Mesenchymal stem cell (in vitro differentiated cells and primary cell): ENCODE data around the gene TARP.
"Not testable (repeated sequence)": the region's sequence is repeated elsewhere in the genome, so short reads cannot be mapped to it uniquely, and the experiment has no call there.

Source experiments
- DNase-seq: peaks from one replicate; pipeline ENCODE4 v3.0.0-alpha.2; 2013
- H2AFZ ChIP-seq: one replicate; pipeline ENCODE4 v1.6.1; 2013; ENCODE audit warnings: low read depth, mild to moderate bottlenecking, control low read depth, inconsistent platforms, low read length, moderate library complexity
- H2AK5ac ChIP-seq: 2 replicates; pipeline ENCODE4 v1.6.1; 2013; ENCODE audit warnings: low read length, moderate library complexity, mild to moderate bottlenecking, inconsistent platforms; ENCODE audit not compliant: severe bottlenecking
- H2BK120ac ChIP-seq: one replicate; pipeline ENCODE4 v1.6.1; 2013; ENCODE audit warnings: low read depth, mild to moderate bottlenecking, inconsistent platforms, low read length, moderate library complexity
- H2BK12ac ChIP-seq, 2 experiments: one replicate each; pipeline ENCODE4 v1.6.1; 2013; ENCODE audit warnings: inconsistent platforms in 2 of 2, low read length in 2 of 2, mild to moderate bottlenecking in 2 of 2, moderate library complexity in 2 of 2, control low read depth in 1 of 2
- H2BK15ac ChIP-seq: one replicate; pipeline ENCODE4 v1.6.1; 2013; ENCODE audit warnings: mild to moderate bottlenecking, low read depth, inconsistent platforms; ENCODE audit not compliant: poor library complexity, severe bottlenecking
- H2BK5ac ChIP-seq: 2 replicates; pipeline ENCODE4 v1.6.1; 2013; ENCODE audit warnings: low read depth, mild to moderate bottlenecking, low read length, control low read depth, inconsistent platforms; ENCODE audit not compliant: poor library complexity, severe bottlenecking
- H3K14ac ChIP-seq, 2 experiments: one replicate each; pipeline ENCODE4 v1.6.1; 2013; ENCODE audit warnings: inconsistent platforms in 2 of 2, low read length in 2 of 2, control low read depth in 1 of 2, mild to moderate bottlenecking in 1 of 2, moderate library complexity in 1 of 2
- H3K18ac ChIP-seq, 2 experiments: one replicate each; pipeline ENCODE4 v1.6.1; 2013; ENCODE audit warnings: inconsistent platforms in 2 of 2, low read length in 2 of 2, control low read depth in 1 of 2, low read depth in 1 of 2, mild to moderate bottlenecking in 1 of 2
- H3K23ac ChIP-seq, 2 experiments: one replicate each; pipeline ENCODE4 v1.6.1; 2013; ENCODE audit warnings: inconsistent platforms in 2 of 2, low read length in 2 of 2, mild to moderate bottlenecking in 2 of 2, moderate library complexity in 2 of 2, control low read depth in 1 of 2
- H3K27ac ChIP-seq: 2 replicates; pipeline ENCODE4 v1.5.1; 2013; ENCODE audit warnings: mild to moderate bottlenecking, moderate library complexity, low read length, control low read depth, inconsistent platforms; ENCODE audit not compliant: poor library complexity, severe bottlenecking
- H3K27me3 ChIP-seq, 2 experiments: 2 replicates each; pipeline versions ENCODE4 v1.6.1 to v1.7.0; 2013; ENCODE audit warnings: low read length in 2 of 2, mild to moderate bottlenecking in 2 of 2, moderate library complexity in 2 of 2, control low read depth in 1 of 2, inconsistent platforms in 1 of 2; ENCODE audit not compliant: control insufficient read depth in 1 of 2, insufficient read depth in 1 of 2
- H3K36me3 ChIP-seq, 2 experiments: 2 replicates each; pipeline versions ENCODE4 v1.6.1 to v1.7.0; 2013; ENCODE audit warnings: low read length in 2 of 2, control low read depth in 1 of 2, inconsistent platforms in 1 of 2, low read depth in 1 of 2, mild to moderate bottlenecking in 1 of 2; ENCODE audit not compliant: insufficient read depth in 2 of 2, control insufficient read depth in 1 of 2
- H3K4ac ChIP-seq, 2 experiments: one replicate each; pipeline ENCODE4 v1.6.1; 2013; ENCODE audit warnings: inconsistent platforms in 2 of 2, low read length in 2 of 2, mild to moderate bottlenecking in 2 of 2, moderate library complexity in 2 of 2, control low read depth in 1 of 2, low read depth in 1 of 2
- H3K4me1 ChIP-seq: 2 replicates; pipeline ENCODE4 v1.6.1; 2013; ENCODE audit warnings: low read depth, low read length, control low read depth; ENCODE audit not compliant: control insufficient read depth, insufficient read depth
- H3K4me2 ChIP-seq: 2 replicates; pipeline ENCODE4 v1.6.1; 2013; ENCODE audit warnings: low read length, mild to moderate bottlenecking, inconsistent platforms; ENCODE audit not compliant: poor library complexity, severe bottlenecking
- H3K4me3 ChIP-seq, 2 experiments: 2 replicates each; pipeline versions ENCODE4 v1.5.1 to v1.7.0; 2013; ENCODE audit warnings: low read length in 2 of 2, mild to moderate bottlenecking in 2 of 2, control low read depth in 1 of 2, low read depth in 1 of 2; ENCODE audit not compliant: insufficient read depth in 1 of 2
- H3K79me1 ChIP-seq: replicated peaks from 2 replicates; pipeline ENCODE4 v1.6.1; 2013; ENCODE audit warnings: mild to moderate bottlenecking, control low read depth, low read length, inconsistent platforms; ENCODE audit not compliant: poor library complexity, severe bottlenecking
- H3K9ac ChIP-seq: 2 replicates; pipeline ENCODE4 v1.7.0; 2013; ENCODE audit warnings: mild to moderate bottlenecking, low read length, moderate library complexity
- H3K9me3 ChIP-seq: 2 replicates; pipeline ENCODE4 v1.7.0; 2013; ENCODE audit warnings: mild to moderate bottlenecking, low read length; ENCODE audit not compliant: control insufficient read depth
- H4K8ac ChIP-seq: one replicate; pipeline ENCODE4 v1.6.1; 2013; ENCODE audit warnings: inconsistent platforms, mild to moderate bottlenecking, low read length, moderate library complexity
- H4K91ac ChIP-seq: one replicate; pipeline ENCODE4 v1.6.1; 2013; ENCODE audit warnings: mild to moderate bottlenecking, low read length, inconsistent platforms
- WGBS: methylation state at CpG from one replicate; pipeline ENCODE4 v1.1.7; 2013; ENCODE audit warnings: mixed read lengths; 5-methylcytosine and 5-hydroxymethylcytosine counted together

The TARP gene

GRCh38 chr7:38262026-38262425 is 11.4 kb downstream of the TARP start:
- H3K4ac ChIP-seq, H3K4me3 ChIP-seq, H3K36me3 ChIP-seq, H3K79me1 ChIP-seq, H3K14ac ChIP-seq, H3K4me2 ChIP-seq, H3K27me3 ChIP-seq, H3K27ac ChIP-seq, H4K91ac ChIP-seq, H4K8ac ChIP-seq, H3K23ac ChIP-seq, H3K9me3 ChIP-seq, DNase-seq, H2AFZ ChIP-seq, H2BK5ac ChIP-seq, H2AK5ac ChIP-seq, H2BK120ac ChIP-seq, H3K4me1 ChIP-seq, H2BK15ac ChIP-seq, H2BK12ac ChIP-seq, H3K9ac ChIP-seq, H3K18ac ChIP-seq: not testable (repeated sequence)
- WGBS, result 97% methylated on average over 2 of the region's 2 CpGs

- H3K27ac ChIP-seq, result not testable (repeated sequence)
Observed at GRCh38 chr7:38261601-38262000, 11.8 kb downstream of the TARP start.

DNA sequence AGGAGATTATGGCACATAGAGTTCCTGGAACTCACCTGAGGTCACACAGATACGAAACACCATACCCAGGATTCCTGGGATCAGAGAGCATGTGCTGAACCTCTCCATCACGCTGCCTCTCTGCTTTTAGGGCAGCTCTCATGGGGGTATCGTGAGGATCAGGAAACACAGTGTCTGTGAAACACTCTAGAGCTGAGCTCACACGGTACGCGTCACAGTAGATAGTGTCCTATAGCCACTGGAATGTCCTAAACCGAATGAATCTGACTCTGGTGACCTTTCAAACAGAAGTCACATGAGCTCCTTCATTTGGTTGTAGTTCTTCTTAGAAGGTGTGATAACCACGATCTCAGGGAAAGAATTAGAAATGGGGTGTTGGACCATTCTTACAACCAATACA is 14.3 kb downstream of the TARP start:
- H4K91ac ChIP-seq, result not testable (repeated sequence)

More at GRCh38 chr7:38261601-38262000, 11.8 kb downstream of the TARP start:
- H2AFZ ChIP-seq, H3K79me1 ChIP-seq, H2AK5ac ChIP-seq, H3K4ac ChIP-seq, DNase-seq, H2BK5ac ChIP-seq, H3K4me2 ChIP-seq, H2BK12ac ChIP-seq, H3K18ac ChIP-seq, H2BK15ac ChIP-seq, H3K4me3 ChIP-seq, H3K36me3 ChIP-seq, H3K14ac ChIP-seq, H4K8ac ChIP-seq, H3K9me3 ChIP-seq, H4K91ac ChIP-seq, H3K27me3 ChIP-seq, H3K4me1 ChIP-seq, H3K9ac ChIP-seq, H3K23ac ChIP-seq, H2BK120ac ChIP-seq: not testable (repeated sequence)
- 93% methylated on average over 11 of the region's 12 CpGs for WGBS

DNA sequence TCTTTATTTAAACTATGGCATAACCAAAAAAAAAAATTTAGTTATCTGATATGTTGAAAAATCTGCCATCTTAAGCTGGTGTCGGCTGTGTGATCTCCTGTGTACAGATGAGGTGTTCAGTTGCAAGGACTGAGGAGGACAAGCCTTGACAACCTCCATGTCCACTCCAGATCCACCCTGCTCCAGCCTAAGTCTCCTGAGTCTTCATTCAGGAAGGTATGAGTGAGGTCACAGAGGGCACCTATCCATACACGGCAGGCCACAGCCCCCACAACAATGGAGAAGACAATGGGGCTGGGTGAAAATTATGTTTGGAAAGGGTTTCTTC is 16.1 kb downstream of the TARP start:
- H3K27me3 ChIP-seq, result no peaks in the 10 kb centered on the region
- H3K18ac ChIP-seq, result no peak overlapping the region
- H3K4ac ChIP-seq, result no peak overlapping the region
- WGBS, result 100% methylated on average over 1 of the region's 2 CpGs
- no peak overlapping the region for H3K14ac ChIP-seq
- no peak overlapping the region for H2BK15ac ChIP-seq
- H2AK5ac ChIP-seq, result no peak overlapping the region
- H2BK5ac ChIP-seq, result no peak overlapping the region
- H2BK120ac ChIP-seq, result no peak overlapping the region
- H4K91ac ChIP-seq, result no peak overlapping the region
- no peak overlapping the region for H3K4me2 ChIP-seq
- H3K4me3 ChIP-seq, result no peak overlapping the region
- H2AFZ ChIP-seq, result no peak overlapping the region
- H3K23ac ChIP-seq, result no peak overlapping the region
- no peaks in the 10 kb centered on the region for H3K4me1 ChIP-seq
- no peak for DNase-seq
- no peak overlapping the region for H3K27ac ChIP-seq
- H4K8ac ChIP-seq, result no peak overlapping the region
- no peak overlapping the region for H3K9ac ChIP-seq
- no peak overlapping the region for H2BK12ac ChIP-seq
- no peaks in the 10 kb centered on the region for H3K36me3 ChIP-seq
- H3K79me1 ChIP-seq, result no peaks in the 10 kb centered on the region
- no peaks in the 10 kb centered on the region for H3K9me3 ChIP-seq

More for the DNA sequence above, 14.3 kb downstream of the TARP start:
- not testable (repeated sequence) for H3K27ac ChIP-seq, H3K4me2 ChIP-seq, H3K23ac ChIP-seq, H3K14ac ChIP-seq, H3K4me1 ChIP-seq, H2AFZ ChIP-seq, H3K9me3 ChIP-seq, H2BK5ac ChIP-seq, H3K27me3 ChIP-seq, DNase-seq, H2BK15ac ChIP-seq, H2BK120ac ChIP-seq, H3K9ac ChIP-seq, H3K79me1 ChIP-seq, H3K36me3 ChIP-seq, H3K4me3 ChIP-seq, H3K4ac ChIP-seq, H4K8ac ChIP-seq, H3K18ac ChIP-seq, H2AK5ac ChIP-seq, H2BK12ac ChIP-seq
- 88% methylated on average over 7 of the region's 8 CpGs for WGBS
